Measurements from ENCODE around the gene EML3.

The EML3 gene

DNA sequence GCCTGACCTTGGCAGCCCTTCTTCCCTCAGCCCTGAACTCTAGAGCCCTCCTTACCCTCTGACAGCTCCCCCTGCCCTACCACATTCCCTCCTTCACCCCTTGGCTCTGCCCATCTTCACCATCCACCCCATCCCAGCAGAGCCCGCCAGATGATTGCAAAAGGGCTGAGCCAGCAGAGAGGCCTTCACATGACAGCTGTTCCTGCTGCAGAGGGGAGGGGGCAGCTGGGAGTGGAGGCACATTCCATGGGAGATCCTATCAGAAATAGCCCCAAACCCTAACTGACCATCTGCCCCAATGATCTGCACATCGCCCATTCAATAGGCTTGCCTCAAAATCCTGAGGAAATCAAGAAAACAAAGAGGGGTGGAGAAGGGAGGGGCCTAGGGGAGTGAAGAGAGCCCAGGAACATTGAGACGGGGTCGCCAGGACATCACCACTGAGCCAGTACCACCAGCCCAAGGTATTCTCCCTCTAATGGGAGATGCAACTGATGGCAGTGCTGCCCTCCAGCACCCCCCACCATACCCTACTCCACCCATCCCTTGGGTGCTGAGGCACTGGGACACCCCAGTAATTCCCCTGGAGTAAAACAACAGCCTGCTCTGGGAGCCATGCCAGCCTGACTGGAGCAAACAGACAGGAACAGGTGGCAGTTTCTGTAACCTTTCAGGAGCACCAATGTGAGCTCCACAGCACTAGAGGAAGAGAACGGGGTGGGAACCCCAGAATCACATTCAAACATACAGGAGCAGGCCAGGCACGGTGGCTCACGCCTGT, 58.0 kb downstream of the EML3 start:
- no peak overlapping the region for H3K9ac ChIP-seq (ENCODE audit: low read length)
- H3K4me1 ChIP-seq (ENCODE audit: insufficient read depth, low read length, severe bottlenecking) = peaks cover 55% of the 10 kb centered on the region
- H3K4me2 ChIP-seq (ENCODE audit: low read length) = no peak overlapping the region

DNA sequence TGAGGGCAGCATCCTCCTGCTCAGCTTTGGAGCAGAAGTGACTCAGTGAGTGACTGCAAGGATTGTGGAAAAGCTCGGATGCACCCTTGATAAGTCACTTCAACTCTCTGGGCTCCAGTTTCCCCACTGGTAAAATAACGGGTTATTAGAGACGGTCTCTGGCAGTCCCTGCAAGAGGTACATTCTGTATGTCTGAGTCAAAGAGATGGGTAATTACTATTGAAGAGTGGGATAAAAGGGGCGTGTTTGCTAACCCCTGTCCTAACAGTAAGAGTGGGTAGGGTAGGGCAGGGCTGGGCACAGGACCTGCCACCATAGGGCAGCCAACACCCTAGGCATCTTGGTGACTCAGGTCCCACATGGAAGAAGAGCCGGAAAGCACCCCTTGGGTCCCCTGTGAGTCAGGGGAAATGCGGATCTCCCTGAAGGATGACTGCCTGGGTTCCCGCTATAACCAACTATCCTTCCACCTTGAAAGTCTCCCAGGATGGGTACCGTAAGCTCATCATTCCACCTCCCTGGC, 58.7 kb downstream of the EML3 start:
- no peak overlapping the region for H2AFZ ChIP-seq (ENCODE audit: low read length)
- H3K36me3 ChIP-seq (ENCODE audit: insufficient read depth, low read length) = peaks cover 40% of the 10 kb centered on the region
- H3K9ac ChIP-seq (ENCODE audit: low read length) = no peak overlapping the region
- H3K9me3 ChIP-seq (ENCODE audit: low read length) = no peaks in the 10 kb centered on the region
- H3K27ac ChIP-seq (ENCODE audit: low read depth, low read length, poor library complexity, severe bottlenecking) = no peak overlapping the region
- H3K4me2 ChIP-seq (ENCODE audit: low read length) = no peak overlapping the region
- peaks cover 55% of the 10 kb centered on the region for H3K4me1 ChIP-seq (ENCODE audit: insufficient read depth, low read length, severe bottlenecking)
- no peaks in the 10 kb centered on the region for H4K20me1 ChIP-seq (ENCODE audit: insufficient read depth, low read length)
- no peak for TF ChIP-seq EZH2 (IDR thresholded peaks at IDR 0.05; ENCODE audit: borderline replicate concordance, low read length)
- TF ChIP-seq, protein P1, sequence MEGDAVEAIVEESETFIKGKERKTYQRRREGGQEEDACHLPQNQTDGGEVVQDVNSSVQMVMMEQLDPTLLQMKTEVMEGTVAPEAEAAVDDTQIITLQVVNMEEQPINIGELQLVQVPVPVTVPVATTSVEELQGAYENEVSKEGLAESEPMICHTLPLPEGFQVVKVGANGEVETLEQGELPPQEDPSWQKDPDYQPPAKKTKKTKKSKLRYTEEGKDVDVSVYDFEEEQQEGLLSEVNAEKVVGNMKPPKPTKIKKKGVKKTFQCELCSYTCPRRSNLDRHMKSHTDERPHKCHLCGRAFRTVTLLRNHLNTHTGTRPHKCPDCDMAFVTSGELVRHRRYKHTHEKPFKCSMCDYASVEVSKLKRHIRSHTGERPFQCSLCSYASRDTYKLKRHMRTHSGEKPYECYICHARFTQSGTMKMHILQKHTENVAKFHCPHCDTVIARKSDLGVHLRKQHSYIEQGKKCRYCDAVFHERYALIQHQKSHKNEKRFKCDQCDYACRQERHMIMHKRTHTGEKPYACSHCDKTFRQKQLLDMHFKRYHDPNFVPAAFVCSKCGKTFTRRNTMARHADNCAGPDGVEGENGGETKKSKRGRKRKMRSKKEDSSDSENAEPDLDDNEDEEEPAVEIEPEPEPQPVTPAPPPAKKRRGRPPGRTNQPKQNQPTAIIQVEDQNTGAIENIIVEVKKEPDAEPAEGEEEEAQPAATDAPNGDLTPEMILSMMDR (IDR thresholded peaks at IDR 0.05; ENCODE audit: low read length) = no peak
- H3K9me2 ChIP-seq (ENCODE audit: low read depth, low read length) = no peaks in the 10 kb centered on the region
- H3F3A ChIP-seq (ENCODE audit: insufficient read depth, low read length) = no peaks in the 10 kb centered on the region; the same call in 1 of the 2 replicates
- peaks cover 4% of the 10 kb centered on the region; the same call in 1 of the 2 replicates for H3K27me3 ChIP-seq (ENCODE audit: insufficient read depth, low read length)
- H3K79me2 ChIP-seq (ENCODE audit: insufficient read depth, low read length) = no peaks in the 10 kb centered on the region
- no peak overlapping the region for H3K4me3 ChIP-seq (ENCODE audit: low read depth, low read length, poor library complexity, severe bottlenecking)

More for the DNA sequence above, 58.0 kb downstream of the EML3 start:
- TF ChIP-seq EZH2 (IDR thresholded peaks at IDR 0.05; ENCODE audit: borderline replicate concordance, low read length) = no peak
- TF ChIP-seq, protein P1 (IDR thresholded peaks at IDR 0.05; ENCODE audit: low read length) = no peak
- Histone ChIP-seq H3K9me3 (ENCODE audit: low read length) (no peaks in the 10 kb centered on the region), H2AFZ (ENCODE audit: low read length) (no peak overlapping the region), H3K4me3 (ENCODE audit: low read depth, low read length, poor library complexity, severe bottlenecking) (no peak overlapping the region), H3F3A (ENCODE audit: insufficient read depth, low read length) (no peaks in the 10 kb centered on the region; the same call in 1 of the 2 replicates), H3K9me2 (ENCODE audit: low read depth, low read length) (no peaks in the 10 kb centered on the region), H3K27me3 (ENCODE audit: insufficient read depth, low read length) (peaks cover 4% of the 10 kb centered on the region; the same call in 1 of the 2 replicates), H3K79me2 (ENCODE audit: insufficient read depth, low read length) (no peaks in the 10 kb centered on the region), H3K36me3 (ENCODE audit: insufficient read depth, low read length) (peaks cover 47% of the 10 kb centered on the region), H3K27ac (ENCODE audit: low read depth, low read length, poor library complexity, severe bottlenecking) (peak overlapping the region; percentile 26), H4K20me1 (ENCODE audit: insufficient read depth, low read length) (no peaks in the 10 kb centered on the region)

GRCh38 chr11:62553080-62553838, 59.3 kb downstream of the EML3 start:
- no peak for TF ChIP-seq EZH2 (IDR thresholded peaks at IDR 0.05; ENCODE audit: borderline replicate concordance, low read length)
- TF ChIP-seq, protein P1 (IDR thresholded peaks at IDR 0.05; ENCODE audit: low read length) = no peak
- Histone ChIP-seq H3K4me3 (ENCODE audit: low read depth, low read length, poor library complexity, severe bottlenecking) (no peak overlapping the region), H4K20me1 (ENCODE audit: insufficient read depth, low read length) (no peaks in the 10 kb centered on the region), H3K27ac (ENCODE audit: low read depth, low read length, poor library complexity, severe bottlenecking) (no peak overlapping the region), H3K4me1 (ENCODE audit: insufficient read depth, low read length, severe bottlenecking) (peaks cover 55% of the 10 kb centered on the region), H3K36me3 (ENCODE audit: insufficient read depth, low read length) (peaks cover 33% of the 10 kb centered on the region), H2AFZ (ENCODE audit: low read length) (no peak overlapping the region), H3K27me3 (ENCODE audit: insufficient read depth, low read length) (peaks cover 4% of the 10 kb centered on the region; the same call in 1 of the 2 replicates), H3K4me2 (ENCODE audit: low read length) (no peak overlapping the region), H3K9ac (ENCODE audit: low read length) (no peak overlapping the region), H3K9me3 (ENCODE audit: low read length) (no peaks in the 10 kb centered on the region), H3K79me2 (ENCODE audit: insufficient read depth, low read length) (no peaks in the 10 kb centered on the region), H3K9me2 (ENCODE audit: low read depth, low read length) (no peaks in the 10 kb centered on the region), H3F3A (ENCODE audit: insufficient read depth, low read length) (no peaks in the 10 kb centered on the region; the same call in 1 of the 2 replicates)
